Neural cell (in vitro differentiated cells): ENCODE data around the gene CDC42BPB. TPM values are rescaled to one million over a fixed set of nuclear protein-coding genes. Genes with fewer than 3 reads are reported as not detected.

Experiments used
- H2AFZ ChIP-seq: fragments of 200-600, 300-800 bp; sonication (generic), shearing (Covaris generic); 2 replicates; pipeline ENCODE4 v1.6.0; 2014; ENCODE audit warnings: low read depth, mild to moderate bottlenecking, antibody characterized with exemption, low read length, moderate library complexity
- H3F3A ChIP-seq: fragments of 200-600 bp; shearing (Covaris generic); 2 replicates; pipeline ENCODE4 v1.6.1; 2016; ENCODE audit warnings: mild to moderate bottlenecking, moderate library complexity, mixed read lengths, antibody characterized with exemption, low read length; ENCODE audit not compliant: insufficient read depth, poor library complexity, severe bottlenecking
- H3K27ac ChIP-seq: fragments of 200-600, 300-800 bp; sonication (generic), shearing (Covaris generic); 2 replicates; pipeline ENCODE4 v1.5.1; 2014; ENCODE audit warnings: mild to moderate bottlenecking, low read length, moderate library complexity
- H3K27me3 ChIP-seq: fragments of 300-800, 200-600 bp; sonication (generic), shearing (Covaris generic); 2 replicates; pipeline ENCODE4 v1.6.0; 2014; ENCODE audit warnings: mild to moderate bottlenecking, low read depth, low read length, moderate library complexity; ENCODE audit not compliant: insufficient read depth
- H3K36me3 ChIP-seq: fragments of 300-800, 200-600 bp; sonication (generic), shearing (Covaris generic); 2 replicates; pipeline ENCODE4 v1.5.1; 2014; ENCODE audit warnings: mild to moderate bottlenecking, antibody characterized with exemption, low read length, moderate library complexity; ENCODE audit not compliant: insufficient read depth
- H3K4me2 ChIP-seq: fragments of 300-800, 200-600 bp; sonication (generic), shearing (Covaris generic); 2 replicates; pipeline ENCODE4 v1.6.0; 2014; ENCODE audit warnings: mild to moderate bottlenecking, low read length
- H3K4me3 ChIP-seq: fragments of 300-800, 200-600 bp; sonication (generic), shearing (Covaris generic); 2 replicates; pipeline ENCODE4 v1.5.1; 2014; ENCODE audit warnings: mild to moderate bottlenecking, low read length, moderate library complexity
- H3K79me2 ChIP-seq: fragments of 200-600 bp; shearing (Covaris generic); replicated peaks from 2 replicates; pipeline ENCODE4 v1.6.0; 2014; ENCODE audit warnings: mild to moderate bottlenecking, low read length, moderate library complexity; ENCODE audit not compliant: insufficient read depth
- H3K9ac ChIP-seq: fragments of 300-800, 200-600 bp; sonication (generic), shearing (Covaris generic); 2 replicates; pipeline ENCODE4 v1.6.1; 2016; ENCODE audit warnings: mild to moderate bottlenecking, low read length, mixed read lengths
- H3K9me2 ChIP-seq: fragments of 200-600 bp; shearing (Covaris generic); 2 replicates; pipeline ENCODE4 v1.6.1; 2016; ENCODE audit warnings: mild to moderate bottlenecking, low read length, mixed read lengths; ENCODE audit not compliant: insufficient read depth
- H3K9me3 ChIP-seq: fragments of 200-600, 300-800 bp; sonication (generic), shearing (Covaris generic); 2 replicates; pipeline ENCODE4 v1.6.1; 2016; ENCODE audit warnings: mild to moderate bottlenecking, mixed run types, low read length, moderate library complexity, mixed read lengths
- H4K20me1 ChIP-seq: fragments of 200-600 bp; shearing (Covaris generic); 2 replicates; pipeline ENCODE4 v1.6.1; 2016; ENCODE audit warnings: mild to moderate bottlenecking, mixed run types; ENCODE audit not compliant: insufficient read depth
- CTCF ChIP-seq: fragments of 450-650 bp; IDR thresholded peaks from 2 replicates; pipeline ENCODE4 v1.5.1; 2014; ENCODE audit warnings: antibody characterized with exemption, mild to moderate bottlenecking, moderate library complexity; ENCODE audit not compliant: poor library complexity, severe bottlenecking
- EP300 ChIP-seq: fragments of 450-650 bp; conservative IDR thresholded peaks from 2 replicates; pipeline ENCODE4 v1.6.1; 2014; ENCODE audit warnings: antibody characterized with exemption, mild to moderate bottlenecking, moderate library complexity; ENCODE audit not compliant: poor library complexity, severe bottlenecking
- EZH2 ChIP-seq: fragments of 200-600, 300-800 bp; shearing (Covaris generic), sonication (generic); IDR thresholded peaks from 2 replicates; pipeline ENCODE4 v1.6.1; 2014; ENCODE audit warnings: antibody characterized with exemption, low read length, borderline replicate concordance, mild to moderate bottlenecking; ENCODE audit not compliant: insufficient read depth, poor library complexity, severe bottlenecking
- MXI1 ChIP-seq: fragments of 450-650 bp; conservative IDR thresholded peaks from 2 replicates; pipeline ENCODE4 v1.6.1; 2014; ENCODE audit warnings: antibody characterized with exemption, mild to moderate bottlenecking; ENCODE audit not compliant: poor library complexity, severe bottlenecking
- POLR2AphosphoS5 ChIP-seq: IDR thresholded peaks from 2 replicates; pipeline ENCODE4 v1.6.1; 2012
- RAD21 ChIP-seq: fragments of 450-650 bp; conservative IDR thresholded peaks from 2 replicates; pipeline ENCODE4 v1.6.1; 2014; ENCODE audit warnings: antibody characterized with exemption, mild to moderate bottlenecking, moderate library complexity
- REST ChIP-seq: IDR thresholded peaks from 2 replicates; pipeline ENCODE4 v1.6.1; 2012; ENCODE audit warnings: borderline replicate concordance
- SMC3 ChIP-seq: fragments of 450-650 bp; conservative IDR thresholded peaks from 2 replicates; pipeline ENCODE4 v1.6.1; 2014; ENCODE audit warnings: antibody characterized with exemption, mild to moderate bottlenecking, moderate library complexity; ENCODE audit not compliant: poor library complexity
- TAF1 ChIP-seq: IDR thresholded peaks from 2 replicates; pipeline ENCODE4 v1.6.1; 2012; ENCODE audit warnings: low read depth
- polyA plus RNA-seq: library from polyadenylated mRNA; depleted of rRNA; stranded (reverse); fragments of >200 nt; gene quantifications from 2 replicates; pipeline ENCODE4 v1.2.3, GENCODE V29; 2014

CDC42BPB gene
- polyA plus RNA-seq, 1 donor from 2014 or later = 43.8 TPM

- H3K4me3 ChIP-seq = no peak overlapping the region
Measured at GRCh38 chr14:102909462-102909861, 147.9 kb downstream of the CDC42BPB start.

GRCh38 chr14:102908766-102909455 lies 148.4 kb downstream of the CDC42BPB start:
- no peak for TF ChIP-seq SMC3
- TF ChIP-seq EZH2 = no peak
- TF ChIP-seq EP300 = no peak
- no peak for TF ChIP-seq POLR2AphosphoS5
- no peak for TF ChIP-seq RAD21
- no peak for TF ChIP-seq MXI1
- no peak for TF ChIP-seq REST
- no peak for TF ChIP-seq CTCF
- TF ChIP-seq TAF1 = no peak
- no peak overlapping the region for H3K9ac ChIP-seq
- H3K9me2 ChIP-seq = no peaks in the 10 kb centered on the region
- no peak overlapping the region for H3K4me3 ChIP-seq
- H3F3A ChIP-seq = no peaks in the 10 kb centered on the region
- no peak overlapping the region for H2AFZ ChIP-seq
- no peaks in the 10 kb centered on the region for H4K20me1 ChIP-seq
- H3K27me3 ChIP-seq = no peaks in the 10 kb centered on the region
- no peak overlapping the region for H3K4me2 ChIP-seq
- H3K9me3 ChIP-seq = no peaks in the 10 kb centered on the region
- H3K79me2 ChIP-seq = no peaks in the 10 kb centered on the region
- H3K27ac ChIP-seq = no peak overlapping the region
- peaks cover 7% of the 10 kb centered on the region for H3K36me3 ChIP-seq

More at GRCh38 chr14:102909462-102909861, 147.9 kb downstream of the CDC42BPB start:
- H3K36me3 ChIP-seq = peaks cover 7% of the 10 kb centered on the region
- no peaks in the 10 kb centered on the region for H3F3A ChIP-seq
- no peaks in the 10 kb centered on the region for H4K20me1 ChIP-seq
- no peaks in the 10 kb centered on the region for H3K9me2 ChIP-seq
- no peak for TF ChIP-seq SMC3
- no peak for TF ChIP-seq EP300
- TF ChIP-seq TAF1 = no peak
- no peak for TF ChIP-seq RAD21
- H3K27me3 ChIP-seq = no peaks in the 10 kb centered on the region
- H3K4me2 ChIP-seq = no peak overlapping the region
- H3K27ac ChIP-seq = no peak overlapping the region
- no peak overlapping the region for H2AFZ ChIP-seq
- H3K79me2 ChIP-seq = no peaks in the 10 kb centered on the region
- no peak overlapping the region for H3K9ac ChIP-seq
- no peaks in the 10 kb centered on the region for H3K9me3 ChIP-seq
